GM19324 (cell line): ENCODE results near the gene MAGEB4.

Experiments used
- ATAC-seq: cut with Tn5 transposase; IDR thresholded peaks from one replicate; pipeline ENCODE4 v1.9.1; 2021; ENCODE audit warnings: mild to moderate bottlenecking, moderate library complexity; ENCODE audit not compliant: unreplicated experiment, low FRiP score

Gene MAGEB4

DNA sequence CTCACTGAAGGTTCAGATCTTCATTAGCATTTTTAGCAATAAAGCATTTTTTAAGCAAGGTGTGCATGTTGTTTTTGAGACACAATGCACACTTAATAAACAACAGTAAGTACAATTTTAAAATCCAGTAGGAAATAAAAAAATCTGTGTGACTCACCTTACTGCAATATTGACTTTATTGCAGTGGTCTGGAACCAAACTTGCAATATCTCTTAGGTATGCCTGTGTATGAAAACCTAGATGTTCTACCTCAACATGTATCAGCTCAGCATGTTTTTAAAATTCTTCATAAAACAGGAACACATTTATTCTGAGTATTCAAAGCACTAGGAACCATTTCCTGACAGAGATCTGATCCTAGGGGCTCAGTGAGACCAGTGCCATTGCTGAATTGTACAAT lies 40.7 kb downstream of the MAGEB4 start:
- no peak for ATAC-seq

DNA sequence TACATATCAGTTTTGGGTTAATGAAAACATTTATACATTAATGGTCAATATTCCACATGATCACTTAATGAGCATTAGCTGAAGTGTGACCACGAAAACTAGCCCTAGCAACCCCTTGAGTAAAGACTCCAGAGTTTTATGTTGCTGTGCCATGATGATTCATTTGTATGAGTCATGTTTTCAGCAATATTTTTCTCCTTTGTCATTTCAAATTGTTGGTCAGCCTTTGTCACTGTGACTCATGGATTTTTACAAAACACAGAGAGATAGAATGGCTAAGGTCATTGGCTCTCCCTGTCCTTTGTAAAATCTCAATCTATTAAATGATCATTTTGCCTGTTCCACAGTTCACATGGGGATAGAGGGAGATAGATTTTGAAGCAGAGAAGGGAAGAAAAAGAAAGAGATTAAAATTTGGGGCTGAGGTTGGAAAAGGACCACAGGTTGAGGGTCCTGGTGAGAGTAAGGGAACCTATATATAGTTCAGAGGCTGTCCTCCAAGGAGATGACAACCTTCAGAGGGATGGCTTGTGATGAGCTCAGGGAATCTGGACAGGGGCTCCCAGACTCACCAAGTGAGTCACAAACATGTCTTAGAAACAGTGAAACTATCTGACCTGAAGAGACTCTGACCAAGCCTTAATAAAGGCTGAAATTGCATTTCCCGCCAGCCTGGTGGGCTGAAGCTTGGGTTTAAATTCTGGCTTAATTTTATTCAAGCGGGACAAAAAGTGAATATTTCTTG lies 41.8 kb downstream of the MAGEB4 start:
- ATAC-seq: no peak
